GM12878 (cell line): ENCODE results near the gene CNTNAP2.

Experiments used
- CHD1 ChIP-seq: IDR thresholded peaks from 2 replicates; pipeline ENCODE4 v1.6.1; 2012; ENCODE audit warnings: low read depth, low read length, improper control_type of control experiment
- CTCF ChIP-seq, 3 experiments: IDR thresholded peaks in 2 of 3; conservative IDR thresholded peaks in 1 of 3; 2 replicates each; pipeline ENCODE4 v1.5.1; 2011; ENCODE audit warnings: low read depth in 3 of 3, low read length in 3 of 3, mild to moderate bottlenecking in 3 of 3, control low read depth in 2 of 3, moderate library complexity in 2 of 3, inconsistent platforms in 1 of 3, mixed read lengths in 1 of 3; ENCODE audit not compliant: control insufficient read depth in 2 of 3, insufficient read depth in 1 of 3; ENCODE audit errors: extremely low read depth in 1 of 3
- MYC ChIP-seq: IDR thresholded peaks from 2 replicates; pipeline ENCODE4 v1.6.1; 2011; ENCODE audit warnings: mild to moderate bottlenecking, low read length, moderate library complexity, inconsistent platforms; ENCODE audit not compliant: insufficient read depth, insufficient replicate concordance, insufficient read length, severe bottlenecking
- NFYB ChIP-seq: IDR thresholded peaks from 2 replicates; pipeline ENCODE4 v1.6.1; 2011; ENCODE audit warnings: low read depth, mild to moderate bottlenecking, low read length, improper control_type of control experiment, moderate library complexity; ENCODE audit not compliant: insufficient read depth
- RAD21 ChIP-seq: IDR thresholded peaks from 2 replicates; pipeline ENCODE4 v1.6.1; 2011; ENCODE audit warnings: mild to moderate bottlenecking, low read depth, low read length, moderate library complexity; ENCODE audit not compliant: insufficient read depth
- SMARCA5 ChIP-seq: fragments of 450-650 bp; IDR thresholded peaks from 2 replicates; pipeline ENCODE4 v1.6.1; 2017; ENCODE audit warnings: mild to moderate bottlenecking

GRCh38 chr7:147279964-147280374, 1163.4 kb downstream of the CNTNAP2 start:
- no peak for TF ChIP-seq CHD1
- no peak for TF ChIP-seq CTCF (IDR thresholded peaks at IDR 0.05 in 2 of 3, conservative IDR thresholded peaks at IDR 0.05 in 1 of 3; ENCODE audit: control insufficient read depth in 2 of 3, extremely low read depth in 1 of 3, insufficient read depth in 1 of 3, low read depth in 3 of 3, low read length in 3 of 3)
- TF ChIP-seq NFYB = no peak
- no peak for TF ChIP-seq MYC
- TF ChIP-seq RAD21 = no peak
- TF ChIP-seq SMARCA5 = no peak
